GM18526 (cell line): ENCODE measurements around the gene ZNF804A.

Experiments
- POLR2A ChIP-seq: IDR thresholded peaks from 3 replicates; pipeline ENCODE4 v1.6.1; 2011; ENCODE audit not compliant: insufficient read length; ENCODE audit errors: extremely low read depth

ZNF804A gene

DNA sequence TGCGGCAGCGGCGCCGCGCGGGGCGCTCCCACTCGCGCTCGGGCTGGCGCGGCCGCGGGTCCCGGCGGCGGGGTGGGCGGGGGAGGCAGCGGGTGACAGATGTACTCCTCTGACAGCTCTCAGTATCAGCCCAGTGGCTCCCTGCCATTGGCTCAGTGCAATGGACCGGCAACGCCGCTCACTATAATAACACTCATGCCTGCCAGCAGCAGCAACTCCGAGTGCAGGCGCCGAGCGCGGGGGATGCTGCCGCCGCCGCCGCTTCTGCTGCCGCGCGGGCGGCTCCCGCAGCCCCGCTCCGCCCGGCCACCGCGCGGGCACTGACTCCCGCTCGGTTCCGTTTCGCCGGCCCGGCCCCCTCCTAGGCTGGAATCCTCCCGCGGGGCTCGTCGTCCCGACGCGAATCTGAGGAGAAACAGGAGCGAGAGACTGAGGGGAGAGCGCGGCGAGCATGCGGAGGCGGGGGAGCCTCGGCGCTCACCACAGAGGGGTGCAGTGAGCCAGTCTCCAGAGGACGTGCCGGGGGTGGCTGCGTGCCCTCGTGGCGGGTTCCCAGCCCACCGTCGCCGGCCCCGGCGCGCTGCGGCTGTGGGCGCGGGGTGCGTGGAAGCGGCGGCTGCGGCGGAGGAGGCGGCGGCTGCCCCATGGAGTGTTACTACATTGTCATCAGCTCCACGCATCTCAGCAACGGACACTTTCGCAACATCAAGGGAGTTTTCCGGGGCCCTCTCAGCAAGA lies at the start of gene ZNF804A:
Gene ZNF804A (plus strand): TSS at position 214 of the 738 bp plus-strand sequence. CDS start 431 bp downstream, at position 645.
- no peak for TF ChIP-seq POLR2A

DNA sequence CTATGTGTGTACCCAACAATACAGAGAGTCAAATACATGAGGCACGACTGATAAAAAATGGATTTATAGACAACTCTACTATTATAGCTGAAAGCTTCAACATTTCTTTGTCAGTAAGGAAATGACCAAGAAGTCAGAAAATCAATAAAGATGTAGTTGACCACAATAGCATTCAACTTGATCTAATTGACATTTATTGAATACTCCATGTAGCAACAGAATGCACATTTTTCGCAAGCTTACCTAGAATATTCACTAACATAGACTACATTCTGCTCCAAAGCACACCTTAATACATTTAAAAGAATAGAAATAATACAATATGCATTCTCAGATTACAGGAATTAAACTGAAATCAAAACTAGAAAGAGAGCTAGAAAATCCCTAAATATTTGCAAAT lies 49.2 kb upstream of the ZNF804A start:
- no peak for TF ChIP-seq POLR2A

DNA sequence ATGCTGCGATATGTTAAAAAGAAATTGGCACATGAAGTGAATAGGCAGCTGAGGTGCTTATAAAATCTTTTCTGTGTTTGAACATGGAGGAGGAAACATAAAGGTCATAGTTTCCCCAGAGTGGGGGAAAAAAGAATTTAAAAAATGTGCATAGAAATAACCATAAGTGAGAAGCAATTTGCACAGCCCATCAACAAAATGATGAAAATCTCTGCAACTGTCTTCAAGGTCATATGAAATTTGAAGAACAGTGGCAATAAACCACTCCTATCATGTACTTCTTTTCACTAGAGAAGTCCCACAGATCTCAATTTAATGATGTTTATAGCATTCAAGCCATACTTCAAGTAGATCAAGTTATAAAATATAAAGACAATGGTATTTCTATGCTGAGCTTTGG lies 46.7 kb upstream of the ZNF804A start:
- TF ChIP-seq POLR2A = no peak

DNA sequence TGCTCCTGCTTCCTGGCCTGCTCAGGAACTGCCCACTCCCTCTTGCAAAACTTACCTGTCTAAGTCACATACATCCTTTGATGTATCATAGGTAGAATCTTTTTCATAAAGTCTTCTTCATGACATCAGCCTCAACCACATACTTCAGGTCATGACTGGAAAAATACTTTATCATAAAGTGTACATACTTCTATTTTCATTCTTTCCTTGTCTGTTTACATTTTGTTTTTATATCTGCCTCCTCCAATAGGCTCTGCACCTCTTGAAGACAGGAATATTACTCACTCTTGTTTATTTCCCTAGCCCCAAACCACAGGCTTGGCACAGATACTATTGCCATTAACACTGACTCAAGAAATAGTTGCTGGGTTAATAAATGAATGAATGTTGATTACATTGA lies 43.6 kb upstream of the ZNF804A start:
- no peak for TF ChIP-seq POLR2A

DNA sequence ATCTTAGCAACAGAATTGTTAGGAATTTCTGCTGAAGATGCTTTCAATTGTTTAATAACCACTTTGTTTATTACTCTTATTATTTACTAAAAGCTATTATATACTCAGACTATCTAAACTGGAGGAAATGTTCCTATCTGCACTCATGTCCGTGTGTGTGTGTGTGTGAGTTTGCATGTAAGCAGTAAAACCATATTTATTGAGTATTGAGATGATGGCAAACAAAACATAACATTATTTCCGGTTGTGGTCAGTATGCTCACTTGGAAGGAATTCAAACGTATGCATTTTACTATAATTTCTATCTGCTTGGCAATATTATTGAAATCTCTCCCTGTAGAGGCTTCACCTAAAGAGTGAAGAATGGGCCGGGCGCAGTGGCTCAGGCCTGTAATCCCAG lies 43.0 kb upstream of the ZNF804A start:
- no peak for TF ChIP-seq POLR2A

DNA sequence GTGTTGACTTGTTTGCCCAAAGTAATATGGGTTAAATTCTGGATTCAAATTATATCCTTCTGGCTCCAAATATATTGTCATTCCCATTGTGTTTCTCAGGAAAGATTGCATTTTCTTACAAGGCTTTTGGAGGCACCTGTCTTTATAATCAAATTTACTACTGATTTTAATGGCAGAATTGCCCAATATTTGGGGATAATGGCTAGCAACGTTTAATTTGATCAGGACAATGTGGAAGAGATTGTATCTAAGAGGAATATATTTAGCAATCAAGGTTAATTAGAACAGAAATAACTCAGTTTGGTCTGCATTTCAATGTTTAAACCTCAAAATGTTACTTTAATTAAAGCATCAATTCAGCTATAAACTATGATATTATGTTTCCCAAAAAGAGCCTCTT lies 41.7 kb upstream of the ZNF804A start:
- TF ChIP-seq POLR2A = no peak

DNA sequence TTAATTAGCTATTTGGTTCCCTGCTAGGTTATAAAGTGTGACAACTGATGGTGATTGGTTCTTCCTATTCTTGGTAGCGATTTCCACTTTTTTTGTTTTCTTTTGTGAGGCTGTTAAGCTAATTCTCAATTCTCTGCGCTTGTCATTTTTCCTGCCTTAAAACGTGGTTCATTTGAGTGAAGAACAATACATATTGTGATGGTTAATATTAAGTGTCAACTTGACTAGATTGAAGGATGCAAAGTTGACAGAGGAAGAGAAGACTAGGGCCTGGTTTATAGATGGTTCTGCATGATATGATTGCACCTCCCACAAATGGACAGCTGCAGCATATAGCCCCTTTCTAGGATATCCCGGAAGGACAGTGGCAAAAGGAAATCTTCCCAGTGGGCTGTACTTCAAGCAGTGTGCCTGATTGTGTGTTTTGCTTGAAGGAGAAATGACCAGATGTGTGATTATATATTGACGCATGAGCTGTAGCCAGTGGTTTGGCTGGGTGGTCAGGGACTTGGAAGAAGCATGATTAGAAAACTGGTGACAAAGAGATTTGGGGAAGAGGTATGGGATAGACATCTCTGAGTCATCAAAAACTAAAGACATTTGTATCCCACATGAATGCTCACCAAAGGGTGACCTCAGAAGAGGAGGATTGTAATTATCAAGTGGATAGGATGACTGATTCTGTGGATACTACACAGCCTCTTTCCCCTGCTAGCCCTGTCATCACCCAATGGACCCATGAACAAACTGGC lies 39.4 kb upstream of the ZNF804A start:
- no peak for TF ChIP-seq POLR2A

DNA sequence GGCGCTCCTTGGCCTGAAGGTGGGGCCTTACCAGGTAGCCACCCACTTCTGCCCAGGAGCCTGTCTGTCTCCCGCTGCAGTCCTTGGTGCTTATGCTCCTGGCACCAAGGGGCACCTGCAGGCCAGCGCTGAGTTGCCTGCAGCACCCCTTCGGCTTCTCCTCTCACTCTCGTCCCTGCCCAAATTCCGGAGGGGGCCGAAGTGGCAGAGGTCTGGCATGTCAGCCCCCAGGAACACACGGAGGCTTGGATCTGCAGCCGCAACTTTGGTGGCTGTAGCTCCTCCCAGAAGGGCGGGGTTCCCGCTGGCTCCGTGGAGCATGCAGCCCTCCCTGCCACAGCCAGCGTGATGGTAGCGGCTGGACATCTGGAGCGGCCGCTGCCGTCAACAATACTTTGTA lies 37.7 kb upstream of the ZNF804A start:
- no peak for TF ChIP-seq POLR2A

DNA sequence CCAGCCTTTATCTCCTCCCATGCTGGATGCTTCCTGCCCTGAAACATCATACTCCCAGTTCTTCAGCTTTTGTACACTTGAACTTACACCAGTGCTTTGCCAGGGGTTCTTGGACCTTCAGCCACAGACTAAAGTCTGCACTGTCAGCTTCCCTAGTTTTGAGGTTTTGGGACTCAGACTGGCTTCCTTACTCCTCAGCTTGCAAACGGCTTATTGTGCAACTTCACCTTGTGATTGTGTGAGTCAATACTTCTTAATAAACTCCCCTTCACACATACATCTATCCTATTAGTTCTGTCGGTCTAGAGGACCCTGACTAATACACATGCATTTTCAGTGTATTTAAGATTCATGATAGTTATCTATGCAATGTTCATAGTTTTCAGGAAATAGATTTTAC lies 35.8 kb upstream of the ZNF804A start:
- no peak for TF ChIP-seq POLR2A

DNA sequence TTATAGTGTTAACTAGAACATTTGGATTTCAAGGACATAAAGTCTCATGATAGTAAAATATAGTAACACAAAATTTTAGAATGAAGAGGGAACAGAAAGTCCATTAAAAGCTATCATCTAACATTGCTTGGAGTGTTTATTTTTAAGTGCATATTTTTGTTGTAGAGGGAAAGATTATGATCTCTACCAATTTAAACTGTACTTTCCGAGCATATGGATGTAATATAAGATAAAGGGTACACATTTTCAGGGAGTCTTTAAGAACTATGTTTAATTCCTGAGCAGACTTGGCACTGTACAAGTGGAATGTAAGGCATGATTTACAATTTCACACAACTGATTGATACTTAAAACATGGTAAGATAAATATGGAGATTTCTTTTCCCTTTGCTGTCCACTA lies 34.2 kb upstream of the ZNF804A start:
- no peak for TF ChIP-seq POLR2A

DNA sequence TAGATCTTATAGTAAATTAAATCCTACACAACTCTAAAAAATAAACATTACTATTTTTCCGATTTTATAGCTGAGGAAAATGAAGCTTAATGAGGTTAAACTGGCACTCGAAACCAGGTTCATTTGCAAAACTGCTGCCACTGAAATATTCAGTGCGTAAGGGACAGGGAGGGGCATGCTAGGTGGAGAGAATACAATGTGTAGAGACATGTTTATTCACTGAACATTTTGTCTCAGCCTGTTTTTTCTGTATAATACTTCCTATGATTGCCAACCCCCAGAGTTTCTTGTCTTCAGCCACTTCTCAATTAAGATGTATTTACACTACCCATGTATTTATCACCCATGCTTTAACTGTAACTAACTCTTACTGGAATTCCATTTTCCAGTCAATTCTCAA lies 31.6 kb upstream of the ZNF804A start:
- TF ChIP-seq POLR2A = no peak

DNA sequence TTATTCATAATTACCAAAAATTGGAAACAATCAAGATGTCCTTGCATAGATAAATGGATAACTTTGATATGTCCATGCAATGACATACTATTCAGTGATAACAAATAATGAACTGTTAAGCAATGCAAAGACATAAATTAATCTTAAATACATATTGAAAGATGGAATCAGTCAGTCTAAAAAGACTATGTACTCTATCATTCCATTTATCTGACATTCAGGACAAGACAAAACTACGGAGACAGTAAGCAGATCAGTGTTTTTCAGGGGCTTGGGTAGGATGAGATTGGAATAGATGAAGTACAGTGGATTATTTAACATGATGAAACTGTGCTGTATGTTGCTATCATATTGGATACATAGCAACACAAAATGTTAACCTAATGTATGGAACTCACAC lies 21.3 kb upstream of the ZNF804A start:
- no peak for TF ChIP-seq POLR2A

DNA sequence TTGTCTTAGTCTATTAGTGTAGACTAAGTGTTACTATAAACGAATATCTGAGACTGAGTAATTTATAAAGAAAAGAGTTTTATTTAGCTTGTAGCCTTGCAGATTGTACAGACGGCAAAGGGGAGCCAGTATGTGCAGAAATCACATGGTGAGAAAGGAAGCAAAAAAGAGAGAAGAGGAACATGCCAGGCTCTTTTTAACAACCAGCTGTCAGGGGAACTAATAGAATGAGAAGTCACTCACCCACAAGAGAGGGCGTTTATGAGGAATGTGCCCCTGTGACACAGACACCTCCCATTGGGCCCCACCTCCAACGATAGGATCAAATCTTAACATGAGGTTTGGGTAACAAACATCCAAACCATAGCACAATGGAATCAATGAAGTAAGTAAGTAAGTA lies 20.6 kb upstream of the ZNF804A start:
- no peak for TF ChIP-seq POLR2A

DNA sequence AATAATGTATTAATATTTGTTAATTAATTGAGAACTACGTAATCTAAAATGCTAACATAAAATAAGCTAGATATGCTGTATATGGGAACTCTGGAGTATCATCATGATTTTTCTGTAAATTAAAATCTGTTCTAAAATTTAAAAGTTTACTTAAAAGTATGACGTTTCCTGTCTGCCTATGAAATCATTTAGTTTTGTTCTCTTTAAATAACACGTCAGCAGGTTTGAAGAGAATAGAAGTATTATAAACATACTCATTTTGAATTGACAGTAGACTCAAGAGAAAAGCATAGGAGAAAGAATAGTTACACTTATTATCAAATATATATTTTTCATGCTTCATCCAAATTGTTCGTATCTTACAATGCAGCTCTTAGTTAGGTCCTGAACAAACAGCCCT lies 19.1 kb upstream of the ZNF804A start:
- no peak for TF ChIP-seq POLR2A

DNA sequence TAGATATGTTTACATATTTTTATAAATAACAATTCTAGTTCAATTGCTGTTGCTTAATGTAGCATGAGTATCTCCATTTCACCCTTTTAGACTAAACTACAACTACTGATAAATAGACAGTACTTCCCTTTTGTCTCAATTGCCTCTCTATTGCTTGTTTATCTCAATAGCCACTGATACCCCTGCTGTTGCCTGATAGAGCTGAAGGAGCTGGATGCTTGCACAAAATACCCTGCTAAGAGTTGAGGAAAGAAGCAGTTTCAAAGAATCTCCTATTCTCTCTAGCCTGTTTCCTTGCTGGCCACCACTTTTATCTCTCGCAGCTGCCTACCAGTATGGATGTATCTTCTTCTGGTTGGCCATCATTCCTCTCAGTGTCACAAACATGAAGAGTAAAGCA lies 16.9 kb upstream of the ZNF804A start:
- no peak for TF ChIP-seq POLR2A

DNA sequence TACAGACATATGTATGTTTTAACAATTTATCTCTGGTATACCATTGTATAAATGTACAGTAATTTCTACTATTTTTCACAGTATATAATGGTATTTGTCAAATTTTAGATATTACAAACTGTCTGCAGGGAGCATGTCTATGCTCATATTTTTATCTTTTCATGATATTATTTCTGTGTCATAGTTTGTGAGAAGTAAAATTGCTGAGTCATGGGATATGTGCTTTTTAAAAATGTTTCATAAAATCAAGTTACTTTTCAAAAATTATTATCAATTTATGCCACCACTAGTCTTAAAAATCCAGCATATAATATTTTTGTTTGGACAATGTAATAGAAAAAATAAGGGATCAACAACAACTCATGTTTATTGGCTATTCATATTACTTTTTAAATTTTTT lies 9.1 kb upstream of the ZNF804A start:
- no peak for TF ChIP-seq POLR2A

DNA sequence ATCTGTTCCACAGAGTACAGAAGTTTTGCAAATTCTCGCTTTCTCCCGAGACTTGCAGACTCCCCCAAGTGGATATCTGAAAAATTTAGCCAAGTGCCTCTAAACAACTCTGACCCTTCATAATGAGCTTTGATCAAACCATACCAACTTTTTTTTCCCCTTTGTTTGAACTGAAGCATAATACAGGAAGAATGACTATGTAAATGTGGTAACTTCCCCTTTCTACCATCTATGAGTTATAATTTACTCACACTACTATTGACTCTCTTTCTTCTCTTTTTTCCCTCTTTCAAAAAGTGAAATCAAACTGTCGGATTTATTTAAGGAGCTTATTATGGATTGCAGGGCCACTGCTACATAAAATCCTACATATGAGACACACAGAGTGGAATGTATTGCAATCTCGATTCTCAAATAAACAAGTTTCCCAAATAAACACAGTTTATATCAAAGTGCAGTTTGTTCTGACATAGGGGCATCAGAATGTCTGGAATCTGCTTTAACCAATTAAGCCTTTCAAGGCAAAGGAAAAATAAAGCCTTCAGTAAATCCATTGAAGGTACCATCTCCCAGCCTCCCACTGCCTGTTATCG lies 1.4 kb upstream of the ZNF804A start:
- TF ChIP-seq POLR2A = no peak

DNA sequence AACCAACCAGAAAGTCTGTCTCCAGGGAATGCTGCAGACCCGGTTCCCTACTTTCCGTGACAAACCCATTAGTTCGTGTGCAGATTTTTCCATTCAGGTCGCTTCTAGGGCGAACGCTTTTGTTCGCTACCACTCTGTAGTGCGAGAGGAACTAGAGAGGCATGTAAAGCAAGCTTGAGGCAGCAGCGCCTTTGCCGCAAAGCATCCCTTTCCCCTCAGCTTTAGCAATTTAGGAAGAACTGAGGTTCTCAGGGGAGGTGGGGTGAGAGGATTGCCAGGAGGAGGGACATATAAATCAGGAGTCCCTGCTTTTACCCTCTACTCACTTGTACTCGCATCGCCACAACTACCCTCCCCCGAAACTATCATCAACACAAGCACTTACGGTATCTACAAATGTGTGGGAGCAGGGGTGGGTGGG lies 748 bp upstream of the ZNF804A start:
- TF ChIP-seq POLR2A = no peak
